ENCODE data around the gene CSH2.

GRCh38 chr17:63855185-63855584 lies 18.3 kb downstream of the CSH2 start:
- TF ChIP-seq, protein P1, sequence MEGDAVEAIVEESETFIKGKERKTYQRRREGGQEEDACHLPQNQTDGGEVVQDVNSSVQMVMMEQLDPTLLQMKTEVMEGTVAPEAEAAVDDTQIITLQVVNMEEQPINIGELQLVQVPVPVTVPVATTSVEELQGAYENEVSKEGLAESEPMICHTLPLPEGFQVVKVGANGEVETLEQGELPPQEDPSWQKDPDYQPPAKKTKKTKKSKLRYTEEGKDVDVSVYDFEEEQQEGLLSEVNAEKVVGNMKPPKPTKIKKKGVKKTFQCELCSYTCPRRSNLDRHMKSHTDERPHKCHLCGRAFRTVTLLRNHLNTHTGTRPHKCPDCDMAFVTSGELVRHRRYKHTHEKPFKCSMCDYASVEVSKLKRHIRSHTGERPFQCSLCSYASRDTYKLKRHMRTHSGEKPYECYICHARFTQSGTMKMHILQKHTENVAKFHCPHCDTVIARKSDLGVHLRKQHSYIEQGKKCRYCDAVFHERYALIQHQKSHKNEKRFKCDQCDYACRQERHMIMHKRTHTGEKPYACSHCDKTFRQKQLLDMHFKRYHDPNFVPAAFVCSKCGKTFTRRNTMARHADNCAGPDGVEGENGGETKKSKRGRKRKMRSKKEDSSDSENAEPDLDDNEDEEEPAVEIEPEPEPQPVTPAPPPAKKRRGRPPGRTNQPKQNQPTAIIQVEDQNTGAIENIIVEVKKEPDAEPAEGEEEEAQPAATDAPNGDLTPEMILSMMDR (IDR thresholded peaks at IDR 0.05; ENCODE audit: low read depth, low read length) = no peak
- TF ChIP-seq, protein P2, sequence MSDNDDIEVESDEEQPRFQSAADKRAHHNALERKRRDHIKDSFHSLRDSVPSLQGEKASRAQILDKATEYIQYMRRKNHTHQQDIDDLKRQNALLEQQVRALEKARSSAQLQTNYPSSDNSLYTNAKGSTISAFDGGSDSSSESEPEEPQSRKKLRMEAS (IDR thresholded peaks at IDR 0.05; ENCODE audit: low read depth, low read length) = no peak

Data from NB4 (cell line).